CD4-positive, alpha-beta T cell treated with Interferon gamma for 1 hour (primary cell): ENCODE measurements around the gene SUSD5.

Experiments used
- DNase-seq: peaks from one replicate; pipeline ENCODE4 v3.0.0-alpha.2; 2020

SUSD5 gene

GRCh38 chr3:33218446-33219174, at the start of gene SUSD5:
TSS of gene SUSD5 (minus strand) at chr3:33218810. CDS start at chr3:33218797, 13 bp downstream.
- DNase-seq = no peak

- no peak for DNase-seq
These were observed 41.5 kb upstream of the SUSD5 start for GRCh38 chr3:33260104-33260503.

GRCh38 chr3:33256249-33256648, 37.6 kb upstream of the SUSD5 start:
- DNase-seq = no peak

- DNase-seq = no peak
These were observed 32.1 kb upstream of the SUSD5 start for GRCh38 chr3:33250712-33251111.

- no peak for DNase-seq
These were observed 28.2 kb upstream of the SUSD5 start for GRCh38 chr3:33246786-33247185.

- DNase-seq = no peak
These were observed 21.7 kb upstream of the SUSD5 start for GRCh38 chr3:33240261-33240660.

GRCh38 chr3:33238923-33239322, 20.3 kb upstream of the SUSD5 start:
- DNase-seq = no peak

- no peak for DNase-seq
These were observed 18.8 kb upstream of the SUSD5 start for GRCh38 chr3:33237439-33237838.

GRCh38 chr3:33236005-33236404, 17.4 kb upstream of the SUSD5 start:
- no peak for DNase-seq

GRCh38 chr3:33233884-33234283, 15.3 kb upstream of the SUSD5 start:
- no peak for DNase-seq

- DNase-seq = no peak
These were observed 13.3 kb upstream of the SUSD5 start for GRCh38 chr3:33231756-33232465.

GRCh38 chr3:33229947-33230346, 11.3 kb upstream of the SUSD5 start:
- DNase-seq = no peak

GRCh38 chr3:33229066-33229465, 10.5 kb upstream of the SUSD5 start:
- DNase-seq = no peak

- no peak for DNase-seq
These were observed 2.6 kb upstream of the SUSD5 start for GRCh38 chr3:33221241-33221640.

- no peak for DNase-seq
These were observed 521 bp upstream of the SUSD5 start for GRCh38 chr3:33219175-33219487.

GRCh38 chr3:33217866-33218445, 654 bp downstream of the SUSD5 start:
- DNase-seq = no peak

GRCh38 chr3:33215739-33216138, 2.9 kb downstream of the SUSD5 start:
- DNase-seq = no peak

- DNase-seq = no peak
These were observed 6.2 kb downstream of the SUSD5 start for GRCh38 chr3:33212406-33212805.

- no peak for DNase-seq
These were observed 7.2 kb downstream of the SUSD5 start for GRCh38 chr3:33211444-33211843.

- no peak for DNase-seq
These were observed 9.3 kb downstream of the SUSD5 start for GRCh38 chr3:33209357-33209756.

GRCh38 chr3:33202711-33203457, 15.7 kb downstream of the SUSD5 start:
- no peak for DNase-seq

- no peak for DNase-seq
These were observed 17.4 kb downstream of the SUSD5 start for GRCh38 chr3:33201195-33201594.

GRCh38 chr3:33196538-33196937, 22.1 kb downstream of the SUSD5 start:
- no peak for DNase-seq

GRCh38 chr3:33194303-33194702, 24.3 kb downstream of the SUSD5 start:
- DNase-seq = no peak
